ENCODE results near the gene ZSCAN5A. TPM values are rescaled to one million over a fixed set of nuclear protein-coding genes. Genes with fewer than 3 reads are reported as not detected.
A peak's percentile ranks its signal among the peaks of the same experiment; 100 is the strongest.

The ZSCAN5A gene
- total RNA-seq, 6 experiments from 2014 or later, result 2.3 to 7.9 (median 3.7) TPM

DNA sequence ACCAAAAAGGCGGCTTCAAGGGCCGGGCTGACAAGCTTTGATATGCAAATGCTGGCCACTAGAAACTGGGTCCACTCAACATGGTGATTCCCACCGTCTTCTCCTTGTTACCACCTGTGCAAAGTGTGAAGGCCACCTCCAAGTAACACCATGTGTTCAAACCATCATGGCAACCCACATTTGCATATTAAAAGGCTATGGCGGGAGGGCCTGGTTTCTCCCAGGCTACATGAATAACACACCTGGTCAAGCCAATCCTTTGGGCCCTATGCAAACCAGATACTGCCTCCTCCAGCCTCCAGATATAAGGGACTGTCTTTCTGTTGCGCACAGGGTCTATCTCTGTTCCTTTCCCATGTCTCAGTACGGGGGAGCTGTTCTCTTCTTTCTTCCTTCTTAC, 36.6 kb upstream of the ZSCAN5A start:
- no peaks in the 10 kb centered on the region for H3K9me3 ChIP-seq
- no peak overlapping the region for H3K27ac ChIP-seq
- DNase-seq (no peak), ATAC-seq (no peak)
- 90% methylated on average over 6 of the region's 6 CpGs for WGBS (ENCODE audit: insufficient coverage, low coverage, low lambda C conversion rate, missing lambda C conversion rate)
- no peaks in the 10 kb centered on the region for H3K4me1 ChIP-seq
- intact Hi-C loops (cut with DNase I), result no loop called here
- no peaks in the 10 kb centered on the region for H3K27me3 ChIP-seq
- TF ChIP-seq POLR2A (IDR thresholded peaks at IDR 0.05), result no peak
- TF ChIP-seq, protein P1, sequence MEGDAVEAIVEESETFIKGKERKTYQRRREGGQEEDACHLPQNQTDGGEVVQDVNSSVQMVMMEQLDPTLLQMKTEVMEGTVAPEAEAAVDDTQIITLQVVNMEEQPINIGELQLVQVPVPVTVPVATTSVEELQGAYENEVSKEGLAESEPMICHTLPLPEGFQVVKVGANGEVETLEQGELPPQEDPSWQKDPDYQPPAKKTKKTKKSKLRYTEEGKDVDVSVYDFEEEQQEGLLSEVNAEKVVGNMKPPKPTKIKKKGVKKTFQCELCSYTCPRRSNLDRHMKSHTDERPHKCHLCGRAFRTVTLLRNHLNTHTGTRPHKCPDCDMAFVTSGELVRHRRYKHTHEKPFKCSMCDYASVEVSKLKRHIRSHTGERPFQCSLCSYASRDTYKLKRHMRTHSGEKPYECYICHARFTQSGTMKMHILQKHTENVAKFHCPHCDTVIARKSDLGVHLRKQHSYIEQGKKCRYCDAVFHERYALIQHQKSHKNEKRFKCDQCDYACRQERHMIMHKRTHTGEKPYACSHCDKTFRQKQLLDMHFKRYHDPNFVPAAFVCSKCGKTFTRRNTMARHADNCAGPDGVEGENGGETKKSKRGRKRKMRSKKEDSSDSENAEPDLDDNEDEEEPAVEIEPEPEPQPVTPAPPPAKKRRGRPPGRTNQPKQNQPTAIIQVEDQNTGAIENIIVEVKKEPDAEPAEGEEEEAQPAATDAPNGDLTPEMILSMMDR (IDR thresholded peaks at IDR 0.05), result no peak
- no peaks in the 10 kb centered on the region for H3K36me3 ChIP-seq
- no peak overlapping the region for H3K4me3 ChIP-seq

DNA sequence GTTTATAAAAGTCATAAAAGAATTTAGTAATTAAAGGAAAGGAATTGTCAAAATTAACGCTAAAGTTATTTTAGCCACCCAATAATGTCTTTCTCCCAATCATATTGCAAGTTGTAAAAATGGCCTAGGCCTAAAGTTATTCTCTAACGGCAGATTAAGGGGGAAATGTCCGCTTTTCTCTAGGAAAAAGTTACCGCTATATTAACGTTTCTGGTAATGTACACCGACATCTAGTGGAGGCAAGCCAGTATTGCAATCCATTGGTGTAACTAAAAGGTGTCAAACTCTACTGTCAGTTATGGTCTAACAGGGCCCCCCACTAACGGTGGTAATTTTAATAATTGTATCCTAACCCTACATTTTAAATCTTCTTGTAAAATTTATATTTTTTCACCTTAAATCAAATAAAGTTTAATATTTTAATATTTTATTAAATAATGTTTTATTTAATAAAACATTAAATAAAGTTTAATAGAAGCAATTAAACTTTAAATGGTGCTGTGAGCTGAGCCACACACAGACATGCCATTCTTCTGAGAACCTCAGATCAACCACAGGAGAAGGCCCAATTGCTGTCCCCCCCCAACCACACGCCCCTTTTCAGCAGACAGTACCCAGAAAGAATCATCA, 35.9 kb upstream of the ZSCAN5A start:
- intact Hi-C loops (cut with DNase I), result no loop called here
- peak in 2 of 4 donors; percentile 42 to 55 for ATAC-seq
- H3K27ac ChIP-seq, result no peak overlapping the region
- TF ChIP-seq, protein P1 (IDR thresholded peaks at IDR 0.05), result peak; percentile 48 to 67 (median 62)
- no peak for TF ChIP-seq POLR2A (IDR thresholded peaks at IDR 0.05)
- WGBS (ENCODE audit: insufficient coverage, low coverage, low lambda C conversion rate, missing lambda C conversion rate), result 18% methylated on average over 7 of the region's 8 CpGs
- H3K4me1 ChIP-seq, result no peaks in the 10 kb centered on the region
- no peaks in the 10 kb centered on the region for H3K9me3 ChIP-seq
- no peak overlapping the region for H3K4me3 ChIP-seq
- H3K36me3 ChIP-seq, result no peaks in the 10 kb centered on the region
- H3K27me3 ChIP-seq, result no peaks in the 10 kb centered on the region
- DNase-seq, result no peak

DNA sequence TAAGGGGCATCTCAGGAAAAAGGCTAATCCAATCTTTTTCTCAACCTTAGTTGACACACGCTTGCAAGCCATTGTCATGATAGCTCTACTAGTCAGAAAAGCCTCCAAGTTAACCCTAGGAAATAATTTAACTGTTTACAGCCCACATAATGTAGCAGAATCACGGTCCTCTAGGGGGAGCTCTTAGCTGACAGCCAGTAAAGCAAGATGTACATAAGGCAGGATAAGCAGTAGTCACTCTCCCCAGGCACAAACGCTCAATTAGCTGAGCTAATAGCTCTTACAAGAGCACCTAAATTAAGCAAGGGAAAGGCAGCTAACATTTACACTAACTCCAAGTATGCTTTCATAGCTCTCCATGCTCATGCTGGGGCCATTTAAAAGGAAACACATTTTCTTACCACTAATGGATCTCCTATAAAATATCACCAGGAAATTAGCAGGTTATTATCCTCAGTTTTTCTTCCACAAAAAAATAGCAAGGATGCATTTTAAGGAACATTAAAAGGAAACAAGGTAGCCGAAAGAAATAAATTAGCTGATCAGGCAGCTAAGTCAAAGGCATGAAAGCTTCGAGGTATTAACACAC, 33.7 kb upstream of the ZSCAN5A start:
- Histone ChIP-seq H3K4me1 (no peaks in the 10 kb centered on the region), H3K36me3 (no peaks in the 10 kb centered on the region), H3K27me3 (no peaks in the 10 kb centered on the region), H3K27ac (no peak overlapping the region), H3K4me3 (no peak overlapping the region), H3K9me3 (no peaks in the 10 kb centered on the region)
- ATAC-seq (no peak), DNase-seq (no peak)
- intact Hi-C loops (cut with DNase I), result no loop called here
- WGBS (ENCODE audit: insufficient coverage, low coverage, low lambda C conversion rate, missing lambda C conversion rate), result 77% methylated on average over 5 of the region's 5 CpGs
- TF ChIP-seq, protein P1 (IDR thresholded peaks at IDR 0.05), result no peak
- no peak for TF ChIP-seq POLR2A (IDR thresholded peaks at IDR 0.05)

DNA sequence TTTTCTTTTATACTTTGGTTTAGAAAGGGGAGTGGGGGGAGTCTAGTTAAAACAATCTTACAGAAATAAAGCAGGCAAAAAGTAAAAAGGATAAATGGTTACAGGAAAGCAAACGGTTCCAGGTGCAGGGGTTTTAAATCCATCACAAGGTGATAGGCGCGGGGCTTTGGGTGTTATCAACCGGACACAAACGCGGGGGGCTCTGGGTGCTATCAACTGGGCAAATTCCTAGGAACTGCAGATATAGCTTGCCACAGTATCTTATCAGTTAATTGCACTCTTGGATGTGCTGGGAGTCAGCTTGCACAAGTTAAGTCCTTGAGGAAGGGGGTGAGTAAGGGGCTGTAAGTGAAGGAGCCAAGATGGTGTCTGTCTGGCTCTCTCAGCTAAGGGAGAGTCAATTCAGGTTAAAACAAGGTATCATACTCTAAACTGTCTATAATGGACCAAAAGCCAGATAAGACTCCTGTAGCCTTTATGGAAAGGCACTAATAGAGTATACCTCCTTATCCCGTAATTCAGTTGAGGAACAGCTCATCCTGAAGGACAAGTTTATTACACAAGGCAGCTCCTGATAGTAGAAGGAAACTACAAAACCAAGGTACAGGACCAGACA, 32.6 kb upstream of the ZSCAN5A start:
- intact Hi-C loops (cut with DNase I), result no loop called here
- DNase-seq, result no peak
- 50% methylated on average over 6 of the region's 7 CpGs for WGBS (ENCODE audit: insufficient coverage, low coverage, low lambda C conversion rate, missing lambda C conversion rate)

More for the DNA sequence above, 32.6 kb upstream of the ZSCAN5A start:
- no peak overlapping the region for H3K4me3 ChIP-seq
- H3K27me3 ChIP-seq, result no peaks in the 10 kb centered on the region
- no peaks in the 10 kb centered on the region for H3K36me3 ChIP-seq
- no peak overlapping the region for H3K27ac ChIP-seq
- H3K9me3 ChIP-seq, result no peaks in the 10 kb centered on the region
- ATAC-seq, result no peak
- no peaks in the 10 kb centered on the region for H3K4me1 ChIP-seq
- TF ChIP-seq, protein P1 (IDR thresholded peaks at IDR 0.05), result no peak
- TF ChIP-seq POLR2A (IDR thresholded peaks at IDR 0.05), result no peak

All from right lobe of liver (tissue), 6 donors.